ENCODE measurements around the gene KCNAB1. TPM values are rescaled to one million over a fixed set of nuclear protein-coding genes. Genes with fewer than 3 reads are reported as not detected.

KCNAB1 gene
- total RNA-seq, 2 donors from 2014 or later, result 14.0 to 33.1 TPM

DNA sequence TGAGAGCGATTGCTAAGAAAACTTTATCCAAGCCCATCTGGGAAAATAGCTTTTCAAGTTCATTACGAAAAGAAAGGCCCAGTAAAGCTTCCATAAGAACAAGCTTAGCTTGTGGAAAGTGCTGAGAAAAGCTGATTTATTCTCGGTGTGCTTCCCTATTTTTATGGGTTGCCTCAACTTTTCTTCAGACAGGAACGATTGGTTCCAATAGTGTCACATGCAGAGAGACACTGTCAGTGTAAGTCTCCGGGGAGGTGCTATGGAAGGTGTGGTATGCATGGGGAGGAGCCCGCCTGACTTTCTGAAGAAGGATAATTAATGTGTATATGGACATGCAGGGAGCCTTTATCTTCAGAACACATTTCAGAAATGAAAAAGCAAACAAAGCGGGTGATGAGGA, 257.3 kb downstream of the KCNAB1 start:
- intact Hi-C loops (cut with DNase I), result no loop called here
- no peak for DNase-seq (ENCODE audit: low spot score)

DNA sequence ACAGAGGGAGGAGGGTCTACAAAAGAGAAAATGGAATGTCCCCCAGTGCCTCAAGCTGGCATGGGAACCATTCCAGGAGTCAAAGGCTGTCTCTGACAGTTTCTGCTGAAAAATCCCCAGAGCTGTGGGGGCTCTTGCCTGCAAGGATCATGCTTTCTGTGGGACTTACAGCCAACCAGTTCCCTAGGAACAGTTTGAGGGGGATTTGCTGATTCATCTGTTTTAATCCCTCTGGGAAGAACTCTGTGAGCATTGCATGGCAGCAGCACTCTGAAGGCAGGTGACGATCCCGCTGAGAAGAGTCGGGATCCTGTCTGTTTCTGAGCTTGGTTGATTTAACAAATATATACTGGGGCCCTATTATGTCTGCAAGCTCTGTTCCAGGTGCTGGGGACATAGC, 258.5 kb downstream of the KCNAB1 start:
- intact Hi-C loops (cut with DNase I), result no loop called here
- no peak for DNase-seq (ENCODE audit: low spot score)

DNA sequence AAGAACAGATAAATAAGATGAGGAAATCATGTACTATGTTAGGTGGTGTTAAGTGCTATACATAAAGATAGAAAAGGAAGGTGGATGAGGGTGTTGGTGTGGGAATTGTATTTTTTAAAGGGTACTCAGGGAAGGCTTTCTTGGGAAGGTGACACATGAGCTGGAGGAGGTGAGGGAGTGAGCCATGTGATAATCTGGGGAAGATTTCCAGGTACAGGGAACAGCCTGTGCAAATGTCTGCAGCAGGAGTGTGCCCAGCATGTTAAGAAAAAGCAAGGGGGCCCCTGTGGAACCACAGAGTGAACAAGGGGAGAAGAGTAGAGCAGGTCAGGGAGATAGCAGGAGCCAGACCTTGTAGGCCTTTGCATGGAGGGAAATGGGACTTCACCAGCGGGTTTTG, 258.9 kb downstream of the KCNAB1 start:
- intact Hi-C loops (cut with DNase I), result no loop called here
- no peak for DNase-seq (ENCODE audit: low spot score)

DNA sequence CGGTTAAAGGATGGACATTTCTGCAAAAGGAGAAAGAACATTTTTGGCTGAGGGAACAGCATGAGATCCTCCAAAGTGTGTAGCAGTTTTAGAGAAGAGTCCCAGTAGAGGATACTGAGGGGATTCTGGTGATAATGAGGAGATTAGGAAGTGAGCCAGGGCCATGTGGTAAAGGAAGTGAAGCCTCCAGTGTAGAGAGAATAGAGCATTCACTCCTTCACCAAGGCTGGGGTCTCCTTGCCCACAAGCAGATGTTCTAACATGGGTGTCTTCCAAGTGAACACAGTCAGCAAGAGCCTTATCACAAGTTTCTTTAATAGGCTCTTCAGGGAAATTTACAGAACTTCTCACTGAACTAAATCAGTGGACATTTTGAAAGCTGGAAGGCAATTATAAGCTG, 260.9 kb downstream of the KCNAB1 start:
- DNase-seq (ENCODE audit: low spot score), result no peak
- intact Hi-C loops (cut with DNase I), result no loop called here

DNA sequence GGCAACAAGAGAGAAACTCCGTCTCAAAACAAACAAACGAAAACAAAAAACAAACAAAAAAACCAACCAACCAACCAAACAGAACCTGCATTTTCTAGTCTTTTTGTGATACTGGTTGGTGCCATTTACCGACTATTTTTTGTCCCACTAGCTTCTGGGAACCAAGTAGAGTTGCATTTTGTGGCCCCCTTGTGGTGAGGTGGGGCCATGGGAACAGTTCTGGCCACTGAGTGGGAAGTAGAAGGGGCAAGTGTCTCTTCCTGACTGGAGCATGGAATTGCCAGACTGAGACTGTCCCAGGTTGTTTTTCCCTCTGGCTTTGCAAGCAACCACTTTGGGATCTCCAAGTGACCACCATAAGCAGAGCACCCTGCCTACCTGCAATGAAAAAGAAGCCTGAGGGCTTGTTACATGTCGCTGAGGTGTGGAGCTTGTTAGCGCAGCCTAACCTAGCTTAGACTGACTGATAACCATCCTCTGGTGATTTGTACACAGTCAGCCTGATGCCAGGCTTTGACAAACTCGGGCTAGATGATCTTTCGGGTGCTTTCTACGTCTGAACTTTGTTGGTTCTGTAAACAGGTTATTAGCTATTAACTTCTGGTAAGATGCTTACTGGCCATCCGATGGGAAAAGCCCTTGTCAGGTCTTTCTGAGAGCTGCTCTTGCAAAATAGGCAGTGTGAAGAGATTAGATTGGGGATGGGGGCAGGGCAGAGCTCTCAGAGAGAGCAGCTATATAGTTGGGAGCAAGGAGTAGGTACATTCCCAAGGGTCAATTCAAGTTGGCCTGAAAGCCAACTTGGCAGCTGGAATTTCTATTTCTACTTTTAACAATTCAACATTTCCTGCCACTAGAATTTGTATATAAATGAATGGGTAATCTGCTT, 262.3 kb downstream of the KCNAB1 start:
- DNase-seq (ENCODE audit: low spot score), result no peak
- intact Hi-C loops (cut with DNase I), result no loop called here

DNA sequence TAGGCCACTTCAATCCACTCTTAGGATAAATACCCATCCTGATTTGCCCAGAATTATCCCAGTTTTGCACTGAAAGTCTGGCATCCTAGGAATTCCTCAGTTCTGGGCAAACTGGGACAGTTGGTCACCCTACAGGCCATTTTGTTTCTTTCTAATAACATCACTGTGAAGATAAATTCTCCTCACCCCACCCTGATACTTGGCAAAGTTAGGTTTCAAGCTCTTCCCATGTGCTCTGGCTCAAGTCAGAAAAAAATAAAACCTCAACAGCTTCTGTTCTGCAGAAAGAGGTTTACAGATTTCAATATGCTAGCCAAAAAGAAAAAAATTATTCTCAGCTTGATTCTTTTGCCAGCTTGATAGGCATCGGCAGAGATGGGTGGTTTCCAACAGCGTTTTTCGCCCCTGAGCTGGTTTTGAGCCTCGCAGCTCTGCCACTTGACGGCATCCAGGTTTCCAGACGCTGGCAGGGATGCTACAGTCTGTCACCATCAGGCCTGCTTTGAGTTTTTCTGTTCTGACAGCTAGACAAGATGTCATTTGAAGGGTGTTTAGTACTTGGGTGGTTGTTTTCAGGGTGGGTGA, 263.2 kb downstream of the KCNAB1 start:
- intact Hi-C loops (cut with DNase I), result no loop called here
- DNase-seq (ENCODE audit: low spot score), result no peak

DNA sequence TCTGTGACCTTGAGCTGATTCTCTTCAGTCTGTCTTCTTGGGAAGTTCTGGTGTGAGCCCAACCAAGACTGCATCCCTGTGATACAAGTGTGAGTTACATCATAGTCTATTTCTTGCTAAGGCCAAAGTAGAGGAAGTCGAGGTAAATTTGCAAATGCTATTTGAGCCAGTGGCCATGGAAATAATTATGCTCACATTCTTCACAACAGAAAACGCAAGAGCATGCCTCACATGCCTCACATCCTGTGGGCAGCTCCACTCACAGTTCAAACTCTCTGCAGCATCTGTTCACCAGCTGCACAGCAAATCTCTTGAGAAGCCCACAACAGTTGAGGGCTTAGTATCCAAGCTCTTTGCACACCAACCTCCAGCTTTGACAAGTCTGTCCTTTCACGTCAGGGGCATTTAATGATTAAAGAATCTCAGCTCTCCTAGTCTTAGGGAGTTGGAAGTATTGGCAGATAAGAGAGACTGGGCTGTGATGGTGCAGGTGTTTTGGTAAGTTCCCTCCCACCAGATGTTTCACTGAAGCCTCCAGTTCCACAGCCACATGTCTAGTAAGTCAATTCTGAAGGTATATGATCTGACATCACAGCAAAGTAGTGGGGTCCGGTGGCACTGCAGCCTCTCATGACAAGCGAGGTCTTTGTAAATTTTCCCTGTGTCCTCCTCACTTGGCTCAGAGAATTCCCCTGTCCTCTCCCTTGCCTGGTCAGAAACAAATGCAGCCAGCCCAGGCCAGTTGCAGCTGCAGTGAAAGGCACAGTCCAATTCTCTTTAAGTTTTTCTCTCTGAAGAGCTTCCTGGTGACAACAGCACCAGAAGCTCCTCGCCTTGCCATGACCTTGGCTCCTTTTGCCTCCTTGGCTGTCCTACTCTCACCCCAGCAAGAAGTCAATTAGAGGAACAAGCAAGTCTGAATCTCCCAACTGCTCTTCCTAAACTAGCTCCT, 268.4 kb downstream of the KCNAB1 start:
- DNase-seq (ENCODE audit: low spot score), result no peak
- intact Hi-C loops (cut with DNase I), result loop anchor here in 1 of 2 donors (5.0 kb wide), 1 partner anchor 626 kb away; no protein-coding TSS in a partner anchor

DNA sequence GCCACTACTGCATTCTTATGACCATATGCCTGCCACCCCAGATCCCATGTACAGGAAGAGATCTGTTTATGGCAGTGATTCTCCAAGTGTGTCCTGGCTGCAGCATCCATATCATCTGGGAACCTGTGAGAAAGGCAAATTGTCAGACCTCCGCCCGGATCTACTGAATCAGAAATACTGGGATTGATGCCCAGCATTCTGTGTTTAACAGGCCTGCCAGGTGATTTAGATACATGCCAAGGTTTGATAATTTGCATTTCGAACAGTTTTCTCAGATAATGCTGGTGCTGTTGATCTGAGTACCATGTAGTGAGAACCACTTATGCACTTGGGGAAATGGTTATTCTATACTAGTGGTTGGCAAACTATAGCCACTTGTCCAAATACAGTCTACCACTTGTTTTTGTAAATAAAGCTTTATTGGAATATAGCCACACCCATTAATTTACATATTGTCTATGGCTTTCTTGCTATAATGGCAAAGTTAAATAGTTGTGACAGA, 269.1 kb downstream of the KCNAB1 start:
- no peak for DNase-seq (ENCODE audit: low spot score)
- intact Hi-C loops (cut with DNase I), result loop anchor here in 1 of 2 donors (5.0 kb wide), 1 partner anchor 627 kb away; no protein-coding TSS in a partner anchor

DNA sequence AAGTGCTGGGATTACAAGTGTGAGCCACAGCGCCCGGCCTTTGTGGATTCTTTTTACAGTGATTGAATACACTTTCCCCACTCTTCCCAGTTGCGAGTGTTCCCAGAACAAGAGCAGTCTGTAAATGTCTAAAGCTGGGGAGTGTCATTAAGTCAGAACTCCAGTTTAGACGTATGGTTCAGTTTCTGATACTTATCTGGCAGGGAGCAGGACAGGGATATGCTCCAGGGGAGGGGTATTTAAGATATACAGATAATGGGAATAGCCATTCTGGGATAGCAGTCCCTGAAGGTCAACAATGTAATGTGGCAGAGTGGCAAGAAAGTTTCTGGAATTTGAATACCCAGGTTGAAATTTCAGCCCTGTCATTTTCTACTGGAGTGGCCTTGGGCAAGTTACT, 270.5 kb downstream of the KCNAB1 start:
- intact Hi-C loops (cut with DNase I), result no loop called here
- DNase-seq (ENCODE audit: low spot score), result no peak

DNA sequence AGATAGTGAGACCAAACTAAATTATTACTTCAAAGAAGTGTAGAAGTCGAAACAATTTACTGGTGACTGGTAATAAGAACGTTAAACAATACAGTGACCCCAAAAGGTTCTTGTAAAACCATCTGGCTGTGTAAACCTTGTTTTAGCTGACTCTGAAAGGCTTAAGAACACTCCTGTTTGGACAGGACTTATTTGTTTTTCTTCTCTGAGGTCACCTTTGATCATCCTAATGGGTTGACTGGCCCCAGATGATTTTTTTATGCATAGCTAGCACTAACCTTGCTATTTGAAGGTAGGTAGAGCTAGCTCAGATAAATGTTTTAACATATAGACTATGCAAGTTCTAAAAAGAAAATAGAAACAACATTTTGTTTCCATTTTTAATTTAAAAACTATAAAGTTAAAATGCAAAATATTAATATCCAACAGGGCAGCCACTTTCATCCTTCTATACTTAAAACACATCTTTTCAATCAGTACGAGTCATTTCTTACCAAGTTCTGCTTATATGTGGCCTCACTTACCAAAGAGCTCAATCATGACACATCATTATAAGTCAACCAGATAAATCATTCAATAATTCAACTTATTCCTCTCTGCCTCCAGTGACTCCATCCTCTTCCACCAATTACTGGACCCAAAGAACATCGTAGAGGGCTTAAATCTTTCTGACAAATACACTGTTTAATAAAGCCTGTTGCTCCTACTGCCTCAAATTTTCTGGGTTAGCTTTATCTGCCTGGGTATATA, 275.8 kb downstream of the KCNAB1 start:
- no peak for DNase-seq (ENCODE audit: low spot score)
- intact Hi-C loops (cut with DNase I), result no loop called here

DNA sequence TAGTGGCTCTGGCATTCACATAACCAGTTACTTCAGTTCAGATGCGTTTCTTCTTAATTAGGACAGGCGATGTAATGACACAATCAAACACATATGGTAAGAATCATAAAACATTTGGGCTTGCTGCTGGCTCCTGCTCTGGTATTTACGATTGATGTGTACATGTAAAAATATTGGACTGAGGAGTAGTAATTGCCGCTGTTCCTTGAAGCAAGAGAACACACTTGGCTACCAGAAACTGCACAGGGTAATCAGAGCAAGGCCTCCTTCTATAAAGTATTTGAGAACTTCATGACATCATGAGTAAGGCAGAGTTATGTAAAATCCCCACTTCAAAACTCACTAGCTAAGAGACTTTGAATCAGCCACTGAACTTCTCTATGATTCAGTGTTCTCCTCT, 276.5 kb downstream of the KCNAB1 start:
- intact Hi-C loops (cut with DNase I), result no loop called here
- DNase-seq (ENCODE audit: low spot score), result no peak

DNA sequence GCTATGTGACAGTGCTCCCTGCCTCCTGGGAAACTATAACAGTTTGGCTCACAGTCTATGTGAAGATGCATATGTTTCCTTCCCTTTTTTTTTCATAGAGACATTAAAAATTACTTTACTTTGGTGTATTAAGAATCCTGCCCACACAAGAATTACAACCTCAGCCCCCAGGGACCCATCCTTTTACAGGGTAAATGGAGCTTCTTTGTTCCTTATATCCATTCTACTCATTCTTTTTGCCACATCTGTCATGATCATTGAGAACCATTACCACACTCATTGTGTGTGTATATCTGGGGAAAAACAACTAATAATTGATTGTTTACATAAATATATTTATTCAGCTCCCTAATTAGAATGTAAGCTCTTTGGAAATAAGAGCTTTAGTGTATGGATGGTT, 277.2 kb downstream of the KCNAB1 start:
- intact Hi-C loops (cut with DNase I), result no loop called here
- no peak for DNase-seq (ENCODE audit: low spot score)

DNA sequence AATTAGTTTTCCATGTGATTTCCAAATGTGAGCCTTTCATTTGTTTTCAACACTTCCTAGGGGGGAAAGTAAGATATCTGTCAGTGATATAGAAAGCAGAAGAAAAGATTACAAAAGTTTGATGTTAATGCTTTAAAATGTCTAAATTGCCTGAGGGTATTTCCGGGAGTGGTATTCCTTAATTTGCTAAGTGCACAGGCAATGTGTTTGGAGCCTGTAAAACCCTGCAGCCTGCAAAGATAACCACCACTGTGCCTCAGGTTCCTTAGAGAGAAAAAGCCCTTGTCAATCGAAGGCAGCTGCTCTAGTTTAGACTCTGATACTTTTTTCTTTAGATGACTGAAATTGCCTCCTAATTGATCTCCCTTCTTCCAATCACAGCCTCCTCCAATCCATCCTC, 279.7 kb downstream of the KCNAB1 start:
- no peak for DNase-seq (ENCODE audit: low spot score)
- intact Hi-C loops (cut with DNase I), result no loop called here

DNA sequence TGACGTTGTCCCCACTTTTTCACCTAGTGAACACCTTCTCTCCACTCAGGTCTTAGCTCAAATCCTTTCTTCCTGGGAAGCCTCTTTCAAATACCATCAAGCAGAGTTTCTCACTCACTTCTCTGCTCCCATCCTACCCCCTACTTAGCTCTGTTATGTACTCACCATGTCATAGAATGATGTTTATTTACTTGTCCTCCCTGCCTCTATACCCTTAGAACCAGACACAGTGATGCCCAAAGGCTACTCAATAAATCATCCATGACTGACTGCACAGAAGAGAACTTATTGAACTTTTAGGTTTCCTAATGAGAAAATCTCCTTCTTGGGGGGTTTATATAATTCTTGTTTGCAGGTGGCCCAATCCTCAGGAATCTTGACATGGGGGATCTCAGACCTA, 280.4 kb downstream of the KCNAB1 start:
- DNase-seq (ENCODE audit: low spot score), result no peak
- intact Hi-C loops (cut with DNase I), result no loop called here

DNA sequence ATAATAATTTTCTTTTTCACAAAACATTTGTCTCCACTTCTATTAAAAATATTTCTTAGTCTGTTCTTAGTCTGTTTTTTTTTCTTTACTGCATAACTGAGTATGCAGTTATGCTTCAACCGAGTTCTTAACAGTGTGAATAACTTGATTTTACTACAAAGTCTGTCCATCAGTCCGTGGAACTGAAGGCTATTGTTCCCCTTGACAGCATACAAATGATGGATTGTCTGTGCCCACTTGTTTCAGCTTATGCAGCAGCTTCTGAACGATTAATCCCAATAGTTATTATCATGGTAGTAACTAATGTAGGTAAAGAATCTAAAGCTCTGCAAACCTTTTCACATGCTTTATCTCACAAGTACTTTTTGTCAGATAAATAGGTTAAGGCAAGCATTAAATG, 283.8 kb downstream of the KCNAB1 start:
- DNase-seq (ENCODE audit: low spot score), result no peak
- intact Hi-C loops (cut with DNase I), result no loop called here

DNA sequence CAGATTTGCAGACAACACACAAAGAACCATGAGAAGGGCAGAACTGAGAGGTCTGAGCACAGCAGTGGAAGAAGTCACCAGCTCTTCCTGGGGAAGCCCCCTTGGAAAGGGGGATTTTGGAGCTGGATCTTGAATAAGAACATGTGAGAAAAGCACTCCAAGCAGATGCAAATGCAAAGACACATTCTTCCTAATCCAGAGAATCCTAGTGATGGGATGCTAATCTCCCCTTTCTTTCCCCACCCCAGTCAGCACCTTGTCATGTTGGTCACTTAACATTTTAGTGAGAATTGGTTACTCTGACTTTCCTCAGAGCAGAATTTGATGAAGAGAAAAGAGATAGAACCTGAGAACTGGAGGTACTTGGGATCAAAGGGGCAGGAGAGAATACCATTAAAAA, 286.0 kb downstream of the KCNAB1 start:
- no peak for DNase-seq (ENCODE audit: low spot score)
- intact Hi-C loops (cut with DNase I), result no loop called here

DNA sequence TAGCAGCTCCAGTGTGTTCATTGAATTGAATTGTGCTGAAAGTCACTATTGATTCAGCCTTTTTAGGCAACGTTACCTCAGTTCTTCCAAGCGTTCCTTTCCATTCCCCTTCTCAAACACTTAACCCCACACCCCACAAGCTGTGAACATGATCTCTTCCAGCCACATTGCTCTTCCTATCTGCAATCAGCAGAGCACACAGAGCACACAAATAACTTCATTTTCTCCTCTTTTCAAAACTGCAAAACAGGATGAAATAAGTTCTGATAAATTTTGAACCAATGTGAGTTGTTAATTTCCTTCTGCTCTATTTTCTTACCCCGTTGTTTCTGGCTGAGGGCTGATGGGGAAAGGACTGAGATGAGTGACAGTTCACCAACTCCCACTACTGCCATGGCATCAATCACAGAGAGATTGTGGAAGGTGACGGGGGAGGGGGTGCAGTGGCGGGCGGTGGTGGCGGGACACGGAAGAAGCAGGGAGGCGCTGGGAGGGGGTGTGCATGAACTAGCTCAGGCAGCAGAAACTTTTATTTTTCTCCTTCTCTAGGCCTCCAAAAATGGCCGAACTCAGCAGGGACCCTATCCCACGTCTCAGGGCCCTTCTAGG, 287.3 kb downstream of the KCNAB1 start:
- no peak for DNase-seq (ENCODE audit: low spot score)
- intact Hi-C loops (cut with DNase I), result no loop called here

DNA sequence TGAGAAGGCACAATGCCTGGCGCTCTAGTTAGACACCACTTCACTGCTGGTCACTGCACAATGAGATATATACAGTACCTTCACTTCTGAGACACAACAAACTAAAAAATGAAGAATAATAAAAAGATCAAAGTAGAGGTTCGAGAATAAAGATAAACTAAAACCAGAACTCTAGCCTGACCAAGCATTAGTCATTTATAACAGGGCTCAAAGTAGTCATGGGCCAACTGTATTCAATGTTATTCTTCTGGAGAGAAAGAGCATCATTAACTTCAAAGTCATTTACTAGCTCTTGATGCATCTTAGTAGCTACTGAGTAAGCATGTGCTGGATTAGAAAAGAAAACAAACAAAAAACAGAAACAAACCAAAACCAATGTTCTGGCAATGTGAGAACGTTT, 289.3 kb downstream of the KCNAB1 start:
- DNase-seq (ENCODE audit: low spot score), result no peak
- intact Hi-C loops (cut with DNase I), result no loop called here

DNA sequence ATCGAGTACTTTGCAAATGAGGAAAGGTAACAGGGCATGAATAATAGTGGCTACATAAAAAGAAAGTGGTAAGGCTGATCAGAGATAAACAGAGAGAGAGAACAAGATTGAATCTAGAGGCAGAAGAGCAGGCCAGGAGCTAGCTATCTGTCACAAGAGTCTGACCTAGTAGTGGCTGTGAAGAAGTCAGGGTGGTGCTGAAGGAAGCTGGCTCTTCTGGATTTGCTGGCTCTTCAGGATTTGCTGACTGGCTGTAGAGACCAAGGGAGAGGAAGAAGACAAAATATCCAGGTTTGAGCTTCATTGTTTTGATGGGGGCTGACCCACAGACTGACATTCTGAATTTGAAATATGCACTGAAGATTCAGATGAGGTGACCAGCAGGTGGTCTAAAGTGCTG, 292.2 kb downstream of the KCNAB1 start:
- DNase-seq (ENCODE audit: low spot score), result no peak

More for the DNA sequence above, 292.2 kb downstream of the KCNAB1 start:
- intact Hi-C loops (cut with DNase I), result no loop called here

All from posterior vena cava (tissue), 2 donors.